ENCODE data around the gene TMEM163. TPM values are rescaled to one million over a fixed set of nuclear protein-coding genes. Genes with fewer than 3 reads are reported as not detected.

Gene TMEM163
- polyA plus RNA-seq, 3 donors = 0.01 TPM; not detected in 2

GRCh38 chr2:134468776-134469175, 250.0 kb downstream of the TMEM163 start:
- Histone ChIP-seq H3K9ac (ENCODE audit: insufficient read depth, low read length, poor library complexity, severe bottlenecking) (no peak overlapping the region), H4K20me1 (ENCODE audit: insufficient read depth, low read length) (no peaks in the 10 kb centered on the region), H3K4me3 (replicated peaks in 1 of 3; ENCODE audit: low read depth in 2 of 3, low read length in 3 of 3) (no peak overlapping the region), H3K27me3 (ENCODE audit: control insufficient read depth in 2 of 2, insufficient read depth in 2 of 2, low read length in 2 of 2) (no peaks in the 10 kb centered on the region), H3K79me2 (ENCODE audit: insufficient read depth, low read length) (no peaks in the 10 kb centered on the region), H3K4me2 (replicated peaks; ENCODE audit: extremely low read depth, low read length, poor library complexity, severe bottlenecking) (no peak overlapping the region), H2AFZ (ENCODE audit: insufficient read depth, low read depth, low read length, poor library complexity, severe bottlenecking) (no peak overlapping the region), H3K9me3 (replicated peaks in 1 of 2; ENCODE audit: control insufficient read depth in 1 of 2, insufficient read depth in 1 of 2, low read length in 2 of 2) (no peaks in the 10 kb centered on the region), H3K36me3 (replicated peaks in 1 of 2; ENCODE audit: control insufficient read depth in 1 of 2, insufficient read depth in 2 of 2, low read length in 2 of 2) (no peaks in the 10 kb centered on the region), H3K27ac (ENCODE audit: low read depth in 1 of 2, low read length in 2 of 2) (no peak overlapping the region), H3K4me1 (ENCODE audit: control insufficient read depth in 1 of 2, insufficient read depth in 2 of 2, low read length in 2 of 2) (no peaks in the 10 kb centered on the region)
- H3K4me3 Mint-ChIP-seq = no peak overlapping the region
- H3K9me3 Mint-ChIP-seq = peaks cover 0 to 6% (median 4%) of the 10 kb centered on the region in 7 donors
- H3K36me3 Mint-ChIP-seq = no peaks in the 10 kb centered on the region
- no peak for DNase-seq
- 93% methylated on average over 8 of the region's 12 CpGs for WGBS (ENCODE audit: insufficient coverage)
- peak overlapping the region in 1 of 7 donors; percentile 56 for H3K27ac Mint-ChIP-seq
- no peak for TF ChIP-seq CTCF (IDR thresholded peaks at IDR 0.05)
- no peaks in the 10 kb centered on the region for H3K4me1 Mint-ChIP-seq
- intact Hi-C loops (cut with micrococcal nuclease) = no loop called here
- peaks cover 0 to 2% (median 0%) of the 10 kb centered on the region in 3 donors for H3K27me3 Mint-ChIP-seq (ENCODE audit: low read depth in 3 of 3)

GRCh38 chr2:134468164-134468563, 250.6 kb downstream of the TMEM163 start:
- H3K27me3 ChIP-seq (ENCODE audit: control insufficient read depth in 2 of 2, insufficient read depth in 2 of 2, low read length in 2 of 2) = no peaks in the 10 kb centered on the region
- no peak for DNase-seq
- no peak for TF ChIP-seq CTCF (IDR thresholded peaks at IDR 0.05)
- no peak overlapping the region for H3K4me3 ChIP-seq (replicated peaks in 1 of 3; ENCODE audit: low read depth in 2 of 3, low read length in 3 of 3)
- no peaks in the 10 kb centered on the region for H3K36me3 Mint-ChIP-seq
- H3K4me3 Mint-ChIP-seq = no peak overlapping the region
- H3K27ac Mint-ChIP-seq = no peak overlapping the region
- H3K27me3 Mint-ChIP-seq (ENCODE audit: low read depth in 3 of 3) = peaks cover 0 to 2% (median 0%) of the 10 kb centered on the region in 3 donors
- no peak overlapping the region for H3K27ac ChIP-seq (ENCODE audit: low read depth in 1 of 2, low read length in 2 of 2)
- no peaks in the 10 kb centered on the region for H3K4me1 Mint-ChIP-seq
- H3K79me2 ChIP-seq (ENCODE audit: insufficient read depth, low read length) = no peaks in the 10 kb centered on the region
- H3K4me2 ChIP-seq (replicated peaks; ENCODE audit: extremely low read depth, low read length, poor library complexity, severe bottlenecking) = no peak overlapping the region
- H2AFZ ChIP-seq (ENCODE audit: insufficient read depth, low read depth, low read length, poor library complexity, severe bottlenecking) = no peak overlapping the region
- H3K4me1 ChIP-seq (ENCODE audit: control insufficient read depth in 1 of 2, insufficient read depth in 2 of 2, low read length in 2 of 2) = no peaks in the 10 kb centered on the region
- H3K9me3 ChIP-seq (replicated peaks in 1 of 2; ENCODE audit: control insufficient read depth in 1 of 2, insufficient read depth in 1 of 2, low read length in 2 of 2) = no peaks in the 10 kb centered on the region
- H3K9me3 Mint-ChIP-seq = peaks cover 0 to 6% (median 2%) of the 10 kb centered on the region in 7 donors
- intact Hi-C loops (cut with micrococcal nuclease) = no loop called here
- no CpG with 5 or more reads among the region's 2 CpGs for WGBS (ENCODE audit: insufficient coverage)
- no peak overlapping the region for H3K9ac ChIP-seq (ENCODE audit: insufficient read depth, low read length, poor library complexity, severe bottlenecking)
- H4K20me1 ChIP-seq (ENCODE audit: insufficient read depth, low read length) = no peaks in the 10 kb centered on the region
- H3K36me3 ChIP-seq (replicated peaks in 1 of 2; ENCODE audit: control insufficient read depth in 1 of 2, insufficient read depth in 2 of 2, low read length in 2 of 2) = no peaks in the 10 kb centered on the region
